CD4-positive, alpha-beta T cell treated with Interleukin-17A for 1 hour (primary cell): ENCODE results near the gene DMRTB1.

Source experiments
- DNase-seq: peaks from one replicate; pipeline ENCODE4 v3.0.0-alpha.2; 2020

Gene DMRTB1

DNA sequence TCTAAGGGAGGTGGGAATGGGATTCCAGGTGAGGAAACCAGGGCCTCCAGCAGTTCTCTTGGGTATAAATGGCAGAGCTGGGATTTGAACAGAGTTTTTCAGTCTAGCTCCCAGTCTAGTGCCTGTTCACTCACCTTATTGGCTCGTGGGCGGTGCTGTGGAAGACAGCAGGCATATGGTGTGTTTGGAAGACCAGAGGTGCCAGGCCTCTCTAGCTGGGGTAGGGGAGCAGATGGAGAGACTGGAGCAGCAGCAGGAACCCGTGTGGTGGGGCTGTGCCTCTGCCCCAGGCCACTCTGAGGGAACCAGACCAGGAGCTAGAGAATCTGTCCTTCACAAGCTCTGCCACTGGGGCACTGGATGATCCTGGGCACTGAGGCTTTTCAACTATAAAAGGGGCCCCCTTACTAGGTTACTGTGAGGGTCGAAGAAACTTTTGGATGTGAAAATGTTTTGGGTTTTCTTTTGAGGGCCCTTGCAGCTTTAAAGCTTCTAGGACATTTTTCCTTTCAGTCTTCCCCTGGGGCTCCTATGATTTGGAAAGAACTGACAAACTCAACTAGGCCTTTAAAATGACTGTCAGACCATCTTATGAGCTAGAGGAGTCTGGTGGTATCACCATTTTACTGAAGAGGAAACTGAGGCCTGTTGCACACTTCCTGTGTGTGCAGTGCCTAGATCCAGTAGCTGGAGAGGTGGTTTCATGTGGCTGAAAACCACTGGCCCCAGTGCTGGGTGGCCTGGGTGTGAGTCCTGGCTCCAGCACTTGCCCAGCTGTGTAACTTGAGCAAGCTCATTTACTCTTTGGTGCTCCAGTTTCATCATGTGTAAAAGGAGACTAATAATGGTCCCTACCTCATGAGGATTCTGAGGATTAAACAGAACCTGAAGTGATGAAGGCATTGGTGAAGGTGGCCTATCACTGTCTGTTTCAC, 6.1 kb downstream of the DMRTB1 start:
- DNase-seq: no peak

DNA sequence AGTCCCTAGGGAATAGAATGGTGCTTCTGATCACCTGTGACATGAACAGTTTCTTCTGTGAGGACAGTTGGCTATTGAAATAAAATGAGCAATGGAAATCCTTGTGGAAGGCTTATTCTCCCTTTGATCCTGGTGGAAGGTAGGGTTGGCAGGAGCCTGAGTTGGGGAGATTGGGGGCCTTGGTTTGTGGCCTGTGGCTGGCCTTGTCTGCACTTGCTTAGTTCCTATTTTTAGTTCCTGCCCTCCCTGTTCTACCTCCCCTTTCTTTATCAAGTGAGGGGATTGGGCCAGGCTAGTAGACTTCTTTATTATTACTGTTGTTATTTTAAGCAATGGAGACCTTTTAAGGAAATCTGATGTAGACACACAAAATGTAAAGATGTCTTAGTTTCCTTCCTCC, 8.2 kb downstream of the DMRTB1 start:
- no peak for DNase-seq

DNA sequence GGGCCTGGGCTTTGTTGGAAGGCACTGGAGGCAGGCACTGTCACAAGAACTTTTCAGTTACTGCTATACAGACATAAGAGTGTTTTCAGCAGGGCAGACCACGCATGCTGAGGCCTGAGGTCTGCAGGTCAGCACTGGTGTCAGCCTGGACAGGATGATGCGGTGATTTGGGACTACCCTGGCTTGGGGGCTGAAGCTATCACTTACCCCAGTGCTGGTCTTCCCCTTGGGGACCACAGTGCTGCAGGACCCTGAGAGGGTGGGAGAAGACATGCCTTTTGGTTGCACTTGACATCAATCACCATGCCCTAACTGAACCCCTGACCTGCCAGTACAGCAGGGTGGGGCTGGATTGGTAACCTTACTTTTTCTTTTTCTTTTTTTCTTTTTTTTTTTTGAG, 9.2 kb downstream of the DMRTB1 start:
- DNase-seq: no peak

DNA sequence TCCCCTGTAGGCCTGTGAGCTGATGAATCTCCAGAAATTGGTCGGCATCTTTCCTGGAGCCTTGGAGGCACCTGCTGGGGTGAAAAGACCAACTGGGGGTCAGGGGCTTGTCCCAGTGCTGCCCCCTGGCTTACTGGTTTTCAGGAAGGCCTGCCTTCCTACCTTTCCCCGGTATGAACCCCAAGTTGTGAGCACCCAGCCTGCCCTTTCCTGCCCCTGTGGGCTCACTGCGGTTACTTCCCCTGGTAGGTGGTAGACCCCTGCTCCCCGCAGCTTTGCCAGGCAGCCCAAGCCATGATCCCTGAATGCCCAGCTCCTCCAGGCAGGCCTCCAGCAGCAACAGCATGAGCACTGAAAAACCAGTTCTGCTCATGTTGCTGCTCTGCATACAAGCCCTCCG, 10.2 kb downstream of the DMRTB1 start:
- DNase-seq: no peak

DNA sequence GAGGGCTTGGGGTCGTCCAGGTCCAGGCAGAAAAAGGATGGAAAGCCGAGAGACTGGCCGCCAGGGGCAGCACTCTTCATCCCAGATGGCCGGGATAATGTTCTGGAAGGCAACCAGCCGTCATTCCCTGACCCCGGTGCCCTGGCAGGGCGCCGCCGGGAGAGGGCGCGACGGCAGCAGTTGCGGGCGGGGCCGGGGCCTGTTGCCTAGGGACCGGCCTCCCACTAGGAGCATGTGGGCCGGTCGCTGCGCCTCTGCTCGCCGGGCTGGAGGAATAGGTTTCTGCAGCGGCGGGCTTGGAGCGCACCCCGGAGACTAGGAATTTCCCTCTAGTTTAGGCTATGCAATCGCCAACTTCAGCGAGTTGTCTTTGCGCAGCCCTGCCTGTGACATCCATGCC, 11.0 kb downstream of the DMRTB1 start:
- no peak for DNase-seq

DNA sequence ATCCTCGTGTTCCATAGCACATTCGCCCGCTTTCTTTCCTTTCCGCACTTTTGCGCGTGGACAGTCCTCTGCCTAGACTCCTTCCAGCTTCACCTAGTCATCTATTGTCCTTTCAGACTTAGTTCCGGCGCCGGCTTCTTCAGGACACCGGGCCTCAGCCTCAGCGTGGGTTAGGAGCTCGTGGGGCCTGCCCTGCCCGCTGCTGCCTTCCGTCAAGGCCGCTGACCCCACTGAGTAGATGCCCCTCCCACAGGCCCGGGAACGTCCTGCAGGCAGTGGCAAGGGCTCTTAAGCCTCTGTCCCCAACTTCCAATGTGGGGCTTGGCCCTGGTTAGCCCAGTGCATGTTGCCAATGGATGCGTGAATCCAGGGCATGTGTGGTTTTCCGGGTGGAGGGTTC, 11.4 kb downstream of the DMRTB1 start:
- no peak for DNase-seq

DNA sequence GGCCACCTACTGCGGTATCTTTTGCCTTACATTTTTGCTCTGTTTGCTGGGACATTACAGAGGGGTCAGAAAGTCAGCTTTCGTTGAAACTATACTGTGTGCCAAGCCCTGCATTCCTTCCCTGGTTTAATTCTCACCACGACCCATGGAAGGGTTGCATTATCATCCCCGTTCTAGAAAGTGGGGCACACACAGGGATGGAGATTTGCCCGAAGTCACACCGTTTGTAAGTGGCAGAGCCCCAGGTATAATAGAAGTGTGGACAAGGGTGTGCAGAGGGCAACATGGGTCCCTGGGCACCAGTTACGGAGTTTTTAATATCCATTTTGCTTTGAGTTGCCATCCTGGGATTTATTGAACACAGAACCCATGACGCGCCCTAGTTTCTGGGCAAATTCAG, 11.8 kb downstream of the DMRTB1 start:
- DNase-seq: no peak

DNA sequence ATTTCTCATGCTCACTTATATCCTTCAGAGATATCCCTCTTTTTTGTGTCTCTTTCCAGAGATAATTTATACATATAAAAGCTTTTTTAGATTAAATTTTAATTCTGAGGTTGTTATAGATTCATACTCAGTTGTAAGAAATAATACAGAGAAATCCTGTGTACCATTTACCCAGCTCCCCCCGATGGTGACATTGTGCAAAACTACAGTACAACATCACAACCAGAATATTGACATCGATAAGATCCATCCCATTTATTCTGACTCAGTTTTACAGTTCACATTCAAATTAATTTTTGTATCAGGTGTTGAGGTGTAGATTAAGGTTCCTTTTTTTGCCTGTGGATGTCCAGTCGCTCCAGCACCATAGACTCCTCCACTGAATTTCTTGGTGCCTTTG, 14.3 kb downstream of the DMRTB1 start:
- peak; percentile 9 for DNase-seq

DNA sequence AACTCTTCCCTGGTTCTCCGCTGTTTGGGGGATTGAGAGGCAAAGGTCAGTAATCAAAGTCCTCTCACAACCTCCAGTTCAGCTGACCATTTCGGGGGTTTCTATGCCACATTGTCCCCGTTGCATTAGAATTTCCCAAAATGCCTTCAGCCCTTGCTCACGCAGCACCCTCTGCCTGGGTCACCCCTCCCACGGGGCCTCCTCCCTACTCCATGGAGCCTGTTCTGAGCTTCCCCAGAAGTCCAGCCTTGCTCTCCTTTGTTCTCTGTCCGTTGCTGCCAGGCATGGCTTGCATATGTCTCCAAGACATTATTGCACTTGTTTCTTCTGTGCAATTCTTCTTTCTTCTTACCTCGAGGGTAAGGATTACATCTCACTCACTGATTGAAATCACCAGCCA, 16.5 kb downstream of the DMRTB1 start:
- DNase-seq: no peak

DNA sequence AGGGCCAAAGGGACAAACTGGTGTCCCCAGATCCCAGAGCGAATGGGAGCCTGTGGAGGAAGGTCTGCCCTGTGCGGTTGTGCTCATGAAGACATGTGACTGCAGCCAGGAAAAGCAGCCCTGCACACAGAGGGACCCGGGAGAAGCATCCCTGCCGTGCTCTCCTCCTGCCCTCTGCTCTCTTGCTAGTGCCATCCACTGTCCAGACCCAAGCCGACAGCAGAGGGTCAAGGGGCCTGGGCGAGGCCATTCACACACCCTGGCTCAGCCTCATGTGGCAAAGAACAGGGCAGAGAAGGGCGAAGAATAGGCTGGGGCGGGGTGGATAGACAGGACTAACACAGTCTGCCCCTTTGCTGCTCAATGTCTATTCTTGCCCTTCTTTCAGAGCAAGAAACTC, 17.4 kb downstream of the DMRTB1 start:
- DNase-seq: no peak

DNA sequence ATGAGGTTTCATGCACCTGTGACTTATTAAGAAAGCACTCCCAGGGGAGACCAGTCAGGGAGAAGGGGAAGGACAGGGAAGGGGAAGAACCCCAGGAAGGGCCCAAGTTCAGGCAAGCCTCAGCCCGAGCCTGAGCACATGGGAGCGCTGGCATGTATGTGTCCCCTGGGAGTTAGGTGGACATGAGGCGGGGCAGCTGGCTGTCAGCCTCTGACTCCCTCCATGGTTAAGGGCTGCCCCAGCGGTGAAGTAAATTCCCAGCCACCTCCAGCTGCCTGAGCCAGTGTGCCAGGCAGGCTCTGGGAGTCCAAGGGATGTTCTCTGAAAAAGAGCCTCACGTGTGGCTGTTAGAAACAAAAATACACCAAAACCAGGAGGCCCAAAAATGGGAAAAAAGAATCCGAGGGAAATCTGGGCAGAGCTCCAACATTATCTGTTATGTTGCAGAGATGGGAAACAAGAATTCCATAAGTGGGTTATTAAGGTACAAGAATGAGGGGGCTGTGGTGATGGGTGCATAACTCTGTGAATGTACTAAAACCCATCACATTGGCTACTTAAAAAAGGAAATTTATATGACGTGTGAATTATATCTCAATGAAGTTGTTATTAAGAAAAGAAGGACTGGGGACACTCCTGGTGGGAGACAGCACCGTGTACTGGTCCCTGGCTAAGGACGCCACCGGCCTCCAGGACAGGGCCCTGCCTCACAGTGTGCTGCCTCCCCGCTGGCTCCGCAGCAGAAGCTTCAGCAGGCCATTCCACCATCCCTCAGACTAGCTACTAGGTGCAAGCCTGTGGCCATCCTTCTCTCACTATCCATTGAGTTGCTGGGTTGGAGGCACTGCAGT, 18.7 kb downstream of the DMRTB1 start:
- no peak for DNase-seq

DNA sequence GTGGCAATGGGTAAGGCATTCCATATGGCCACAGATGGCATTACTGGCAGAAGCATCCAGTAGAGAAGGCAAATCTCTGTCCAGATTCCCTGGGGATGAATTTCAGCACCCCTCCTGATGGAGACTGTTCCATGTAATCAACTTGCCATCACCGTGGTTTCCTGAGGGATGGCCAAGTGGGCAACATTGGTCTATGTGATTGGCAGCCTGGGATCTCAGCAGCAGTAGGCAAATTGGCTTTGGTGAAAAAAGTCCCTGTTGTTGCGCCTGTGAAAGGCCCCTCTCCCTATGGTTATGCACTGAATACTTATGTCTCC, 19.3 kb downstream of the DMRTB1 start:
- DNase-seq: no peak

DNA sequence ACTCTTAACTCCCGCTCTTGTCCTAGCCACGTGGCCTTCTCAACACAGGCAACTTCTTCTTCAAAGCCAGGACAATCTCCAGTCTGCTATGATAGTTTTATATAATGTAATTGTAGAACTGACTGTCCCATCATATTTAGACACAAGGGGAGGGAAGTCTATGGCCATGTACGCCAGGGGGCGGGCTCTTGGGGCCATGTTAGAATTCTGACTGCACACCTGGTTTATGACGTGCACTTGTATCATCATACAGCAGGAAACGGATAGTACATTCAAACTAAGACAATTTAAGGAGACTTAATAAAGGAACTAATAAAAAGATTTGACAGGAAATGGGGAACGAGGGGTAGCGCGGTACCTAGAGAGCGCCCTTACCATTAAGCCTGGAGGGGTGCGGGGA, 21.5 kb downstream of the DMRTB1 start:
- DNase-seq: no peak

DNA sequence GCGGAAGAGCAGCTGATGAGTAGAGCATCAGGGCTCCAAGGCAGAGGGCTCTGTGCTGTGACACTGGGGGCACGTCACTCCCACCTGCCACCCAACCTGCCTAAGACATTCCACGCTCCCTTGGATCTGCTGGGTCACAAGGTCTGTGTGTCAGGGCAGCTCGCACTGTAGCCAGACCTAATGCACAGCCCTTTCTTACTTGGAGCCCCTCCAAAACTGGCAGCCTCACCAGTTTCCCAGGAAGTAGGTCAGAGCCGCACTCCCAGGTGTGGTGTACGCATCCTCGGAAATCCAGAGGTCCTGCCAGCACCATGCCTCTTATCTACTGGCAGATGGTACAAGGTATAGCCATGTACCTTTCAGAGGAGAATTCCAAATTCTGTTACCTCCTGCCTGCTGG, 22.3 kb downstream of the DMRTB1 start:
- no peak for DNase-seq

DNA sequence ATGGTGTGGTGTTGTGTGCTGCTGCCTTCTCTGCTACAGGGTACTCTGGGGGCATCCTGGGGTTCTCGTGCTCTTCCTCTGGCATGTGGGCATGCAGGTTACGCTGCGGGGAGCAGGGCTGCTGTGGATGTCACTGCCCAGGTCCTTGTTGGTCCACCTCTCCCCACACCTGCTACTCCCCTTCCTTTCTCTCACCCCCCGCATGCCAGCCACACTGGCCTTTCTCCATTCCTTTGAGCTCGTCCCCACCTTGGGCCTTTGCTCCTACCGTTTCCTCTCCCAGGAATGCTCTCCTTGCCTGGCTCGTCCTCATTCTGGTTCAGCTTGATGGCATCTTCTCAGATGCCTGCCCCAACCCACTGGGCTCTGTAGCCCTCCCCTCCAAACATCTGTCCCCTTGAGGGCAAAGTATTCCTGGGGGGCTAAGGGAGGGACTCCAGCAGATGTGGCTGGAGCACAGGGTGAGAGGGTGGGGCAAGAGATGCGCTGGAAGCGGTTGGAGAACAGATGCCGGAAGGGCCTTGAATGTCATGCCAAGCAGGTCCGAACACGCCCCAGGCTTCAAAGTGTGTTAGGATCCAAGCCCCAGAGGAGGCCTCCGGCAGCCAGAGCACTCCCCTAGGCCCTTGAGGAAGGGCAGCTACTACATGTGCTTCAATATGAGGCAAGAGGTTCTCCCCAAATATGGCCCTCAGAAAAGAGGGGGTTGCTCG, 23.4 kb downstream of the DMRTB1 start:
- DNase-seq: no peak

DNA sequence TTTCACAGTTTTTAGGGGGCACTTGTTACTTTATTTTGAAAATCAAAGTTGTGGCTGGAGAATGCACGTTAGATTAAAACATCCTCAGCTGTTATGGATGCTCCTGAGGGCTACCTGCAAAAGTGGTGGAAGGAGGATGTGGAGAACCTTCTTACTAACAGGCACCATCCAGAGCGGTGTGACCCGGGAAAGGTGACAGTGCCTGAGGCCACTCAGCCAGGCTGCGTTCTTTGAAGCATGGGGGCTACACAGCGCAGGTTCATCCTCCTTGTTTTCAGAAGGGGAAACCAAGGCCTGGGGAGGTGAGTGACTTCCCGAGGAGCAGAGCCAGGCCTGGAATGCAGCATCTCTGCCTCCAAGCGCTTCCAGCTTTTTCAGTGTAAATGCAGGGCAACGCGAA, 24.0 kb downstream of the DMRTB1 start:
- no peak for DNase-seq

DNA sequence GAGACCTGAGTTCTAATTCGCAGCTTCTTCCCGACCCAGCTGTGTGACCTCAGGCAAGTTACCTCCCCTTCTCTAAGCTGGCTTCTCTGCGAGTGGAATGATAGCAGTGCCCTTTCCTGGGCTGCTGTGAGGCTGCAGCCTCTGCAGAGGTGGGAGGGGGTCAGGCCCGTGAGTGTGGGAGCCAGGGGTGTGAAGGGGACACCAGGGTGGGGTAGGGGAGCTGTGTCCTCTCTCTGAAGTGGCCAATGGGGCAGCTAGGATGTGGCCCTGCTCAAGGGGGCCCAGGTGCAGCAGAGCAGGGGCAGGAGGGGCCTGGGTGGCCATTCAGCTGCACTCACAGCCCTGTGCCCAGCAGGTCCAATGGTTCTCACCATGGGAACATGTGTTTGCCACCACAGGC, 24.5 kb downstream of the DMRTB1 start:
- DNase-seq: no peak

DNA sequence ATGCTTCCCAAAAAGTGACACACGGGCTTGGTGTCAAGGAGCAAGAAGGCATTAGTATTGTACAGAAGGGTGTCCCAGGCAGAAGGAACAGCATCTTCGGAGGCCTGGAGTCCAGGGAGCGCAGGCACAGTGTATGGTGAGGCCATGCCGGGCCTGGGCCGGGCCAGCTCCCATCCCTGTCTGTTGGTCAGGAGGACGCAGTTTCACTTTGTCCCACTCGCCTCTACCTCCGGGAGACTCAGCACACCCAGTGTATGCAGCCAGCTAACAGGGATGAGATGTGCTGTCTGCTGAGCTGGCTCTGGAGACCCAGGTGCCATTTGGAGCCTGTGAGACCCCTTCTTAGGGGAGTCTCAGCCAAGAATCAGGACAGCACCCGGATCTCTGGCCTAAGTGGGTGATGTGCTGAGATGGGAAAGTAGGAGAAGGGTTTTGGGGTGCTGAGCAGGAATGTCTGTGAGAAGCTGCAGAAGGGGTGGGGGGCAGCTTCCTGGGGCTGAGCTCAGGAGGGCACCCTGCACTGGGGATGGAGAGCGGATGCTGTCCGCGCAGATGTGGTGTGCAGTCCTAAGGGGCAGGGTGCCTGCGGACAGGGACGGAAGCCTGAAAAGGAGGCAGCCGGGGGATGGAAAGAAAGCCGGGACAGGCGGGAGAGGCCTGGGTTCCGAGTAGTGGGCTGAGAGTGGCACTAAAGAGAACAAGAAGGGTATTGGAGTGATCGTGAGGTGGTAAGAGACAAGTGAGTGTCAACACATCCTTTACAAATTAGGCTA, 25.7 kb downstream of the DMRTB1 start:
- DNase-seq: no peak

DNA sequence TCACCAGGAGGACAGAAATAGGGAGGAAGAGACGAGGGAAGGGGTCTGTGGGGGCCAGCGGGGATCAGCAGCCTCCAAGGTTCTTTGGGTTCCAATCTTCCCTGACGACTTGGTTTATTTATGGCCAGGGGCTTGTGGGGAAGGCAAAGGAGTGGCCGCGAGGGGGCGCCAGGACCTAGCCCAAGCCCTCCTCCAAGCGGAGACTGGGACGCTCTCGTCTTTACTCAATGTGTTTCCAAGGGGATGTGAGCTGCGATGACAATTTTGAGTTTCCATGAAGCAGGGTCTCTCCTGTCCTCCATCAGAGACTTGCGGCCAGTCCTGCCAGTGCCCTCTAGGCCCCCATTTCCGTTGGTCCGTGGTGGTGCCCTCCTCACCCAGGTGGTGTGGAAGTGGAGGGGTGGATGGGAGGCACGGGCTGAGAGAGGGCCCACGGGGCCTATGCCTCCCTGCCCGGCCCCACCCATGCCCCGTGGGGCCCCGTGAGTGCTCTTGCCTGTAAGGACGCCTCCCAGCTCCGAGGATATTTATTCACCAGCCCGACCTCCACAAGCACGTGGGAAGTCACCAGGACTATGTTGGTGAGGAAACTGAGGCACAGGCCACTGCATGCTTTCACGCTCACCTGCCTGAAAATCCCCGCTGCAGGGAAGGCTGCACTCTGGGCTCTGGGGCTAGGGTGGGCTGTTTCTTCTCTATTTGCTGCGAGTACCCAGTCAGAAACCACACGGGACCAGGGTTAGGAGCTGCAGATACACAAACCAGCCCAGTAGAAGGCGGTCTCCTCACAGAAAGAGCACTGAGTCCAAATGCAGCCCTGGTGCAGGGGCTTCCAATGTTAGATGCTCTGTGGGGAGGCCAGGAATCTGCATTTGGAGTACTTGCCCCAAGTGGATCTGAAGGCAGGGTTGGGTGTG, 26.5 kb downstream of the DMRTB1 start:
- DNase-seq: peak; percentile 55

DNA sequence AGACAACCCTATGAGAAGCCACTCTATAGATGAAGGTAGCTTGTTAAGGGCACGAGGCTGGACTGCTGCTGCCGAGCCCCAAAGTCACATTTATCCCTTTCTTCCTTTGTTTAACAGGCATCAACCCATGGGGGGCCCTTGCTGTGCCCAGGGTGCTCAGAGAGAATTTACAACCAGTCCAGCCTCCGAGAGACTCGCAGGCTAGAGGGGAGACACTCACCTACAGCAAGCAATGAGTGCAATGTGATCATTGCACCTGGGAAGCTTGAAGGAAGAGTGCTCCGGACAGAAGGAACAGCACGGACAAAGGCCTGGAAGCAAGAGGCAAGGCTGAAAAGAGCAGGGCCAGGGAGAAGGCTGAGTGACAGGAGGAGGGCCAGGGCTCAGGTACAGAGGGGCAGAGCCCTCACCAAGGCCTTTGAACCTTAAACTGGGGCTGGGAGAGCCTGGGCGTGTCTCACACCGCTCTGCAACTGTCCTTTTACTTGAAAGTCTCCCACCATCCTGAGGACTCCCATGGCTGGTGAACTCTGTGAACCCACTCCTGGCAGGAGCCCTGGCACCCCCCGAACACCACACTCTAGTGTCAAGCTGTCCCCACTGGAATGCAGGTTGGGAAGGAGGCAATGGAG, 27.3 kb downstream of the DMRTB1 start:
- no peak for DNase-seq

DNA sequence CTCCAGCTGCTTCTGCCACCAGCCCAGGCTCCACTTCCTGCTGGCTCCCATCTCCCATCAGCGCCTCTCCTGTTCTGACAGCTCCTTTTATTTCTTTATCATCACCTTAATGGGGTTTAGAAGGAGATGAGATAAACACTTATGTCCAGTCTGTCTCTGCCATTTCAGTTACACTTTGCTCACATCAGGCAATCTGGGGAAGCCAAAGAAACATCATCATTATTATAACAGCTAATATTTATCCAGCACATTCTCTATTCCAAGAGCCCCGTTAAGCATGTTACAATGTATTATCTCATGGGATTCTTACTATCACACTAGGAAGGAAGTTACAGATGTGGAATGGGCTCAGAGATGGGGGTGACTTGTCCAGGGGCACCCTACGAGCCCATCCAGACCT, 31.2 kb downstream of the DMRTB1 start:
- DNase-seq: no peak
